PC-9 (cell line): ENCODE measurements around the gene EFHC1.

Experiments
- CTCF ChIP-seq: fragments of 200-600 bp; sonication (generic); conservative IDR thresholded peaks from 2 replicates; pipeline ENCODE4 v1.6.1; 2017; ENCODE audit warnings: mixed run types, antibody characterized with exemption, mild to moderate bottlenecking, moderate library complexity
- EZH2 ChIP-seq: fragments of 200-600 bp; sonication (generic); IDR thresholded peaks from 2 replicates; pipeline ENCODE4 v1.8.0; 2017; ENCODE audit warnings: antibody characterized with exemption, low read depth

DNA sequence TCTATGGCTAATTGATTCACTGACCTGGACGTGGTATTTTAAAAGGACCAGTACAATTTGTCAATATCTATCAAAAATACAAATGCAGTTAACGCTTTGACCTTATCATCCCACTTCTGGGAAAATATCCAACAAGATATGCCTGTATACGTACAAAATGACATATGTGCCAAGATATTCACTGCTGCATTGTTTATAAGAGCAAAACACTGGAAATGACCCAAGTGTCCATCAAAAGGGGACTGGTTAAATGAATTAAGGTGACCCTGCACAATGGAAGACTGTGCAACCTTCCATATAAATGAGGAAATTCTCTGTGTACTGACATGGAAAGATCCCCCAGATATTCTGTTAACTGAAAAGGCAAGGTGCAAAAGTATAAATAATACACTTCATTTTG, 142.8 kb downstream of the EFHC1 start:
- no peak for TF ChIP-seq EZH2
- TF ChIP-seq CTCF = no peak
